ENCODE data around the gene GALNS.

Gene GALNS

GRCh38 chr16:88840600-88841215 is 16.0 kb downstream of the GALNS start:
- Histone ChIP-seq H4K20me1 (ENCODE audit: insufficient read depth, low read length) (no peaks in the 10 kb centered on the region), H3K4me3 (ENCODE audit: low read depth, low read length, poor library complexity, severe bottlenecking) (no peak overlapping the region), H3K9me2 (ENCODE audit: low read depth, low read length) (no peaks in the 10 kb centered on the region), H3K79me2 (ENCODE audit: insufficient read depth, low read length) (no peaks in the 10 kb centered on the region), H3K4me2 (ENCODE audit: low read length) (no peak overlapping the region), H3F3A (ENCODE audit: insufficient read depth, low read length) (no peaks in the 10 kb centered on the region), H2AFZ (ENCODE audit: low read length) (no peak overlapping the region), H3K27ac (ENCODE audit: low read depth, low read length, poor library complexity, severe bottlenecking) (no peak overlapping the region), H3K9ac (ENCODE audit: low read length) (no peak overlapping the region), H3K36me3 (ENCODE audit: insufficient read depth, low read length) (no peaks in the 10 kb centered on the region), H3K4me1 (ENCODE audit: insufficient read depth, low read length, severe bottlenecking) (no peaks in the 10 kb centered on the region), H3K27me3 (ENCODE audit: insufficient read depth, low read length) (no peaks in the 10 kb centered on the region), H3K9me3 (ENCODE audit: low read length) (no peaks in the 10 kb centered on the region)
- no peak for TF ChIP-seq CTCF (IDR thresholded peaks at IDR 0.05; ENCODE audit: low read length)
- no peak for TF ChIP-seq EZH2 (IDR thresholded peaks at IDR 0.05; ENCODE audit: borderline replicate concordance, low read length)

DNA sequence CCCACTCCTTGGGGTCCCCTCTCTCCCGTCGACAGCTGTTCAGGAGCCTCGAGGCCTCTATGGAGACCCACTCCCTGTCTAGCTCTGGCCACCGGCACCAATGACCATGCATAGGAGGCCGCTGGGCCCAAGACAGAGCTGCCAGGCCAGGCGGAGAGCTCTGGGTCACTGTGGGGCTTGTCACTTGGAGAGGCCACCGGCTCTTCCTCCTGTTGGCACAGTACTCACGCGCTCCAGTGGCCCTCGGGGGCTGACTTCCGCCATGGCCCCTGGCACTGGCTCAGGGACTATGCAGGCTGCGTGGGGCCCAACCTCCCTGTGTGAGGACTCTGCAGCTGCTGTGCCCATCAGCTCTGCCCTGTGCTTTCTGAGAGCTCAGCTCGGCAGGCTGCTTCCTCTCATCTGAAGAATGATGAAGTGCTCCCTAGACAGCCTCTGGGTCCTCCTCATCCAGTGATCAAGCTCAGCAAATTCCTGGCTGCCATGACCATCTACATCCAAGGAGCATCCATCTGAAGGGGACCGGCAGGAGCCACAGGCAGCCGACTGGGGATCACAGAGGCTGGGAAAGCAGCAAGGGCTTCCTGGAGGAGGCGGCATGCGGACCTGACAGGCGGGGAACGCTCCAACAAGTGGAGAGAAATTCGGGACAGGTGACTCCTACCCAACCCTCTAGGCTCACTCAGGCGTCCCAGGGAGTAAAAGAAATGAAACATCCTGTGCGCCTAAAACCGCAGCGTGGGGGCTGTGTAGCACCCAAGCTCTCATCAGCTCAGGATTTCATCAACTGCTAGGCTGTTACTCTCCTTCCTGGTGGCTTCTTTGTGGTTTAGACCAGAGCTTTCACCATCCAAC is 16.8 kb downstream of the GALNS start:
- Histone ChIP-seq H3K9me3 (ENCODE audit: low read length) (no peaks in the 10 kb centered on the region), H3K9ac (ENCODE audit: low read length) (no peak overlapping the region), H3K9me2 (ENCODE audit: low read depth, low read length) (no peaks in the 10 kb centered on the region), H2AFZ (ENCODE audit: low read length) (no peak overlapping the region), H3K27me3 (ENCODE audit: insufficient read depth, low read length) (no peaks in the 10 kb centered on the region), H3K4me1 (ENCODE audit: insufficient read depth, low read length, severe bottlenecking) (no peaks in the 10 kb centered on the region), H3K4me3 (ENCODE audit: low read depth, low read length, poor library complexity, severe bottlenecking) (no peak overlapping the region), H4K20me1 (ENCODE audit: insufficient read depth, low read length) (no peaks in the 10 kb centered on the region), H3F3A (ENCODE audit: insufficient read depth, low read length) (no peaks in the 10 kb centered on the region), H3K36me3 (ENCODE audit: insufficient read depth, low read length) (no peaks in the 10 kb centered on the region), H3K4me2 (ENCODE audit: low read length) (no peak overlapping the region), H3K79me2 (ENCODE audit: insufficient read depth, low read length) (no peaks in the 10 kb centered on the region), H3K27ac (ENCODE audit: low read depth, low read length, poor library complexity, severe bottlenecking) (no peak overlapping the region)
- no peak for TF ChIP-seq CTCF (IDR thresholded peaks at IDR 0.05; ENCODE audit: low read length)
- no peak for TF ChIP-seq EZH2 (IDR thresholded peaks at IDR 0.05; ENCODE audit: borderline replicate concordance, low read length)

DNA sequence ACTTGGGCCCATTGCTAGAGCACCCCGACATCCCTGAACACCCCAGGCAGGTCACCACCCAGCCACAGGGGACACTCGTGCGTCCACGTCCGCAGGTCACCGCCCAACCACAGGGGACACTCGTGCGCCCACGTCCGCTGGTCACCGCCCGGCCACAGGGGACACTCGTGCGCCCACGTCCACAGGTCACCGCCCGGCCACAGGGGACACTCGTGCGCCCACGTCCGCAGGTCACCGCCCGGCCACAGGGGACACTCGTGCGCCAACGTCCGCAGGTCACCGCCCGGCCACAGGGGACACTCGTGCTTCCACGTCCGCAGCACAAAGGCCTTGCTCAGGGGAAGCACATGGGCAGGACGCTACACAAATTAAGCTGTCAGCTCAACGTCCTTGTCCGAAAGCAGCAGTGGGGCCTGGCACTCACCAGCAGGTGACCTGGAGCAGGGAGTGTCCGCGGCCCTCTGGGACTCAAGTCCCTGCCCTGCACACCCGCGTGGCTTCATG is 17.7 kb downstream of the GALNS start:
- Histone ChIP-seq H3K27ac (ENCODE audit: low read depth, low read length, poor library complexity, severe bottlenecking) (no peak overlapping the region), H3K79me2 (ENCODE audit: insufficient read depth, low read length) (no peaks in the 10 kb centered on the region), H3K4me2 (ENCODE audit: low read length) (no peak overlapping the region), H4K20me1 (ENCODE audit: insufficient read depth, low read length) (no peaks in the 10 kb centered on the region), H2AFZ (ENCODE audit: low read length) (no peak overlapping the region), H3K4me3 (ENCODE audit: low read depth, low read length, poor library complexity, severe bottlenecking) (no peak overlapping the region), H3K4me1 (ENCODE audit: insufficient read depth, low read length, severe bottlenecking) (no peaks in the 10 kb centered on the region), H3K9ac (ENCODE audit: low read length) (no peak overlapping the region), H3K27me3 (ENCODE audit: insufficient read depth, low read length) (no peaks in the 10 kb centered on the region), H3K36me3 (ENCODE audit: insufficient read depth, low read length) (no peaks in the 10 kb centered on the region), H3F3A (ENCODE audit: insufficient read depth, low read length) (no peaks in the 10 kb centered on the region), H3K9me2 (ENCODE audit: low read depth, low read length) (no peaks in the 10 kb centered on the region), H3K9me3 (ENCODE audit: low read length) (no peaks in the 10 kb centered on the region)
- TF ChIP-seq CTCF (IDR thresholded peaks at IDR 0.05; ENCODE audit: low read length), result peak; percentile 17; the same call in 1 of the 2 replicates
- TF ChIP-seq EZH2 (IDR thresholded peaks at IDR 0.05; ENCODE audit: borderline replicate concordance, low read length), result no peak

Measured in OCI-LY1 (cell line).